ENCODE data around the gene PARK7. TPM values are rescaled to one million over a fixed set of nuclear protein-coding genes. Genes with fewer than 3 reads are reported as not detected.
A peak's percentile ranks its signal among the peaks of the same experiment; 100 is the strongest.
"Not testable (repeated sequence)": the region's sequence is repeated elsewhere in the genome, so short reads cannot be mapped to it uniquely, and the experiment has no call there.

PARK7 gene
- total and polyA plus RNA-seq, 2 experiments from 2014 or later, result 178 to 679 TPM

GRCh38 chr1:7922301-7922700, 39.2 kb upstream of the PARK7 start:
- Mint-ChIP-seq H3K27ac (no peak overlapping the region), H3K9me3 (no peaks in the 10 kb centered on the region), H3K4me3 (no peak overlapping the region), H3K4me1 (no peaks in the 10 kb centered on the region), H3K36me3 (ENCODE audit: low read depth) (no peaks in the 10 kb centered on the region), H3K27me3 (ENCODE audit: insufficient read depth, low read depth, poor library complexity) (no peaks in the 10 kb centered on the region)
- Histone ChIP-seq H3K4me1 (ENCODE audit: insufficient read depth) (no peaks in the 10 kb centered on the region), H3K27ac (ENCODE audit: low read depth) (no peak overlapping the region), H3K27me3 (ENCODE audit: insufficient read depth) (no peaks in the 10 kb centered on the region), H3F3A (replicated peaks; ENCODE audit: low read depth) (no peaks in the 10 kb centered on the region), H3K4me3 (no peak overlapping the region), H4K20me1 (replicated peaks; ENCODE audit: insufficient read depth) (no peaks in the 10 kb centered on the region), H3K4me2 (no peak overlapping the region), H2AFZ (peak overlapping the region; percentile 56; the same call in 1 of the 2 replicates), H3K9me2 (ENCODE audit: insufficient read depth) (no peaks in the 10 kb centered on the region), H3K79me2 (replicated peaks; ENCODE audit: insufficient read depth) (no peaks in the 10 kb centered on the region), H3K36me3 (ENCODE audit: insufficient read depth) (no peaks in the 10 kb centered on the region)
- ATAC-seq, result no peak
- TF ChIP-seq ZNF331 (CRISPR knock-in tag; IDR thresholded peaks at IDR 0.05; ENCODE audit: low read depth), result no peak
- no peak for TF ChIP-seq EZH2phosphoT487 (IDR thresholded peaks at IDR 0.05; ENCODE audit: unreplicated experiment)
- no peak for TF ChIP-seq CREB1 (CRISPR knock-in tag; IDR thresholded peaks at IDR 0.05; ENCODE audit: low read depth)
- TF ChIP-seq JUNB (IDR thresholded peaks at IDR 0.05; ENCODE audit: unreplicated experiment), result no peak
- TF ChIP-seq STAT1 (IDR thresholded peaks at IDR 0.05; ENCODE audit: unreplicated experiment), result no peak
- TF ChIP-seq NANOG (IDR thresholded peaks at IDR 0.05; ENCODE audit: borderline replicate concordance), result no peak
- TF ChIP-seq POLR2AphosphoS5 (IDR thresholded peaks at IDR 0.05; ENCODE audit: low read depth), result no peak
- no peak for TF ChIP-seq REST (IDR thresholded peaks at IDR 0.05; ENCODE audit: unreplicated experiment)
- no peak for TF ChIP-seq EZH2 (IDR thresholded peaks at IDR 0.05; ENCODE audit: low read depth, unreplicated experiment)
- no peak for TF ChIP-seq ZNF114 (CRISPR knock-in tag; IDR thresholded peaks at IDR 0.05)
- TF ChIP-seq, protein P1, sequence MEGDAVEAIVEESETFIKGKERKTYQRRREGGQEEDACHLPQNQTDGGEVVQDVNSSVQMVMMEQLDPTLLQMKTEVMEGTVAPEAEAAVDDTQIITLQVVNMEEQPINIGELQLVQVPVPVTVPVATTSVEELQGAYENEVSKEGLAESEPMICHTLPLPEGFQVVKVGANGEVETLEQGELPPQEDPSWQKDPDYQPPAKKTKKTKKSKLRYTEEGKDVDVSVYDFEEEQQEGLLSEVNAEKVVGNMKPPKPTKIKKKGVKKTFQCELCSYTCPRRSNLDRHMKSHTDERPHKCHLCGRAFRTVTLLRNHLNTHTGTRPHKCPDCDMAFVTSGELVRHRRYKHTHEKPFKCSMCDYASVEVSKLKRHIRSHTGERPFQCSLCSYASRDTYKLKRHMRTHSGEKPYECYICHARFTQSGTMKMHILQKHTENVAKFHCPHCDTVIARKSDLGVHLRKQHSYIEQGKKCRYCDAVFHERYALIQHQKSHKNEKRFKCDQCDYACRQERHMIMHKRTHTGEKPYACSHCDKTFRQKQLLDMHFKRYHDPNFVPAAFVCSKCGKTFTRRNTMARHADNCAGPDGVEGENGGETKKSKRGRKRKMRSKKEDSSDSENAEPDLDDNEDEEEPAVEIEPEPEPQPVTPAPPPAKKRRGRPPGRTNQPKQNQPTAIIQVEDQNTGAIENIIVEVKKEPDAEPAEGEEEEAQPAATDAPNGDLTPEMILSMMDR (conservative IDR thresholded peaks at IDR 0.05; ENCODE audit: low read depth in 2 of 2), result no peak
- TF ChIP-seq ZNF462 (CRISPR knock-in tag; IDR thresholded peaks at IDR 0.05), result no peak
- DNase-seq (ENCODE audit: low spot score), result no peak

GRCh38 chr1:7927061-7927460, 34.5 kb upstream of the PARK7 start:
- not testable (repeated sequence) for H3K9me3 Mint-ChIP-seq; H3F3A ChIP-seq (replicated peaks; ENCODE audit: low read depth); H3K9me2 ChIP-seq (ENCODE audit: insufficient read depth); H3K36me3 Mint-ChIP-seq (ENCODE audit: low read depth); DNase-seq (ENCODE audit: low spot score); H2AFZ ChIP-seq; H3K36me3 ChIP-seq (ENCODE audit: insufficient read depth); H3K4me3 Mint-ChIP-seq; H3K27ac Mint-ChIP-seq; H4K20me1 ChIP-seq (replicated peaks; ENCODE audit: insufficient read depth); H3K27ac ChIP-seq (ENCODE audit: low read depth); H3K4me3 ChIP-seq; H3K27me3 ChIP-seq (ENCODE audit: insufficient read depth); H3K4me1 ChIP-seq (ENCODE audit: insufficient read depth); H3K4me1 Mint-ChIP-seq; H3K79me2 ChIP-seq (replicated peaks; ENCODE audit: insufficient read depth); H3K27me3 Mint-ChIP-seq (ENCODE audit: insufficient read depth, low read depth, poor library complexity); ATAC-seq; H3K4me2 ChIP-seq

All from GM23338 (cell line).